Thyroid gland (tissue), 4 donors: Measurements from ENCODE around the gene CCR5AS.
A peak's percentile ranks its signal among the peaks of the same experiment; 100 is the strongest.

Source experiments
- DNase-seq, 2 donors: peaks; one replicate each; pipeline ENCODE4 v3.0.0-alpha.2; 2019
- H3K27ac ChIP-seq, 3 donors: fragments of 200-600 bp; sonication (generic); 1 replicate in 2 of 3; 2 replicates in 1 of 3; pipeline ENCODE4 v1.5.1; 2016 to 2019; ENCODE audit warnings: mild to moderate bottlenecking in 1 of 3, moderate library complexity in 1 of 3
- H3K27me3 ChIP-seq: fragments of 200-600 bp; sonication (generic); one replicate; pipeline ENCODE4 v1.5.1; 2019
- H3K36me3 ChIP-seq, 2 donors: fragments of 200-600 bp; sonication (generic); one replicate each; pipeline ENCODE4 v1.5.1; 2016 to 2019
- H3K4me1 ChIP-seq, 2 donors: fragments of 200-600 bp; sonication (generic); one replicate each; pipeline ENCODE4 v1.5.1; 2017 to 2019
- H3K4me3 ChIP-seq, 3 donors: fragments of 200-600 bp; sonication (generic); replicated peaks in 1 of 3; 1 replicate in 2 of 3; 2 replicates in 1 of 3; pipeline ENCODE4 v1.5.1; 2016; ENCODE audit warnings: mild to moderate bottlenecking in 1 of 3
- H3K9me3 ChIP-seq: fragments of 200-600 bp; sonication (generic); one replicate; pipeline ENCODE4 v1.5.1; 2017
- CTCF ChIP-seq, 6 experiments: fragments of 200-600 bp in 3 of 6; fragments of 450-650 bp in 3 of 6; sonication (generic) in 3 of 6; IDR thresholded peaks; one replicate each; pipeline ENCODE4 v1.5.1; 2016 to 2019; ENCODE audit warnings: antibody characterized with exemption in 6 of 6, mild to moderate bottlenecking in 2 of 6, inconsistent platforms in 1 of 6, moderate library complexity in 1 of 6
- POLR2A ChIP-seq, 2 donors: fragments of 450-650 bp; IDR thresholded peaks; one replicate each; pipeline ENCODE4 v1.6.1; 2017; ENCODE audit warnings: antibody characterized with exemption in 2 of 2, mild to moderate bottlenecking in 2 of 2, moderate library complexity in 1 of 2
- WGBS, 2 donors: methylation state at CpG; one replicate each; pipeline ENCODE4 v1.1.5; 2017; 5-methylcytosine and 5-hydroxymethylcytosine counted together
- intact Hi-C: fragments of 100-400 bp; cut with DNase I; formaldehyde crosslinking; loops from one replicate; pipeline ENCODE4 v1.15.1; 2023

The CCR5AS gene

GRCh38 chr3:46454209-46454595, 47.3 kb upstream of the CCR5AS start:
- 70 to 75% methylated on average over 3 of the region's 3 CpGs for WGBS, 2 donors
- TF ChIP-seq CTCF (IDR thresholded peaks at IDR 0.05) (no peak), POLR2A (IDR thresholded peaks at IDR 0.05) (no peak)
- H3K9me3 ChIP-seq: no peaks in the 10 kb centered on the region
- no peaks in the 10 kb centered on the region for H3K27me3 ChIP-seq
- DNase-seq: no peak
- H3K4me3 ChIP-seq: no peak overlapping the region
- no peaks in the 10 kb centered on the region for H3K36me3 ChIP-seq
- intact Hi-C loops: no loop called here
- H3K27ac ChIP-seq: no peak overlapping the region
- H3K4me1 ChIP-seq: no peaks in the 10 kb centered on the region

GRCh38 chr3:46453526-46454208, 46.8 kb upstream of the CCR5AS start:
- H3K4me3 ChIP-seq: no peak overlapping the region
- H3K27me3 ChIP-seq: no peaks in the 10 kb centered on the region
- no peaks in the 10 kb centered on the region for H3K4me1 ChIP-seq
- TF ChIP-seq CTCF (IDR thresholded peaks at IDR 0.05) (no peak), POLR2A (IDR thresholded peaks at IDR 0.05) (no peak)
- 59 to 68% methylated on average over 7 of the region's 7 CpGs for WGBS, 2 donors
- intact Hi-C loops: no loop called here
- no peaks in the 10 kb centered on the region for H3K36me3 ChIP-seq
- peak in 1 of 2 donors; percentile 29 for DNase-seq
- H3K9me3 ChIP-seq: no peaks in the 10 kb centered on the region
- H3K27ac ChIP-seq: no peak overlapping the region

- H3K27me3 ChIP-seq: no peaks in the 10 kb centered on the region
- no peaks in the 10 kb centered on the region for H3K4me1 ChIP-seq
- H3K4me3 ChIP-seq: no peak overlapping the region
- peaks cover 0 to 5% of the 10 kb centered on the region in 2 donors for H3K36me3 ChIP-seq
- 67 to 73% methylated on average over 14 of the region's 14 CpGs for WGBS, 2 donors
- H3K27ac ChIP-seq: no peak overlapping the region
- intact Hi-C loops: no loop called here
- TF ChIP-seq CTCF (IDR thresholded peaks at IDR 0.05): peak; percentile 36 to 70 (median 44)
- TF ChIP-seq POLR2A (IDR thresholded peaks at IDR 0.05): no peak
- no peaks in the 10 kb centered on the region for H3K9me3 ChIP-seq
- DNase-seq: peak in 1 of 2 donors; percentile 41
Measured at GRCh38 chr3:46449755-46450552, 43.1 kb upstream of the CCR5AS start.

- no peak for DNase-seq
- Histone ChIP-seq H3K27ac (no peak overlapping the region), H3K27me3 (no peaks in the 10 kb centered on the region), H3K9me3 (no peaks in the 10 kb centered on the region), H3K4me3 (no peak overlapping the region), H3K4me1 (no peaks in the 10 kb centered on the region), H3K36me3 (peaks cover 0 to 5% of the 10 kb centered on the region in 2 donors)
- intact Hi-C loops: no loop called here
- TF ChIP-seq CTCF (IDR thresholded peaks at IDR 0.05) (no peak), POLR2A (IDR thresholded peaks at IDR 0.05) (no peak)
- 96 to 97% methylated on average over 17 of the region's 17 CpGs for WGBS, 2 donors
Measured at GRCh38 chr3:46448721-46449120, 41.9 kb upstream of the CCR5AS start.
